LNCAP (cell line): Measurements from ENCODE around the gene F8.

ENCODE experiments used
- TF ChIP-seq, protein P1 (sequence below): fragments of 450-650 bp; IDR thresholded peaks from 2 replicates; pipeline ENCODE4 v1.5.1; 2017; ENCODE audit warnings: mild to moderate bottlenecking

The F8 gene

DNA sequence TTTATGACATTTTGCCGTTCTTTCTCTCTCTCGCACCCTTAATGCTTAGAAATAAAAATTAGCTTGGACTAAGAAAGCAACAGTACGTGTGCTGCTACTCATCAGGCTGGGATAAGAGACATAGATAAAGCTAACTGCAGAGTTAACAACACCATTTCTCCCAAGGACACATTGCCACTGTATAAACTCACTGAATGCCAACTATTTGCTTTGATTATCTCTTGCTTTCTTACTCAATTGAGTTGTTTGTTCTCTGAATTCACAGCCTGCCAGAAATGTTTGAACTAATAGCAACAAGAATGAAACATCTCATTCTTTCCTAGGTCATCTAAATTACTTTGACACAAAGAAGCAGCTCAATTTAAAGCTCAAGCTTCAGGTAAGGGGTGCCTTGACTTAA, 34.6 kb downstream of the F8 start:
- TF ChIP-seq, protein P1, sequence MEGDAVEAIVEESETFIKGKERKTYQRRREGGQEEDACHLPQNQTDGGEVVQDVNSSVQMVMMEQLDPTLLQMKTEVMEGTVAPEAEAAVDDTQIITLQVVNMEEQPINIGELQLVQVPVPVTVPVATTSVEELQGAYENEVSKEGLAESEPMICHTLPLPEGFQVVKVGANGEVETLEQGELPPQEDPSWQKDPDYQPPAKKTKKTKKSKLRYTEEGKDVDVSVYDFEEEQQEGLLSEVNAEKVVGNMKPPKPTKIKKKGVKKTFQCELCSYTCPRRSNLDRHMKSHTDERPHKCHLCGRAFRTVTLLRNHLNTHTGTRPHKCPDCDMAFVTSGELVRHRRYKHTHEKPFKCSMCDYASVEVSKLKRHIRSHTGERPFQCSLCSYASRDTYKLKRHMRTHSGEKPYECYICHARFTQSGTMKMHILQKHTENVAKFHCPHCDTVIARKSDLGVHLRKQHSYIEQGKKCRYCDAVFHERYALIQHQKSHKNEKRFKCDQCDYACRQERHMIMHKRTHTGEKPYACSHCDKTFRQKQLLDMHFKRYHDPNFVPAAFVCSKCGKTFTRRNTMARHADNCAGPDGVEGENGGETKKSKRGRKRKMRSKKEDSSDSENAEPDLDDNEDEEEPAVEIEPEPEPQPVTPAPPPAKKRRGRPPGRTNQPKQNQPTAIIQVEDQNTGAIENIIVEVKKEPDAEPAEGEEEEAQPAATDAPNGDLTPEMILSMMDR: no peak

DNA sequence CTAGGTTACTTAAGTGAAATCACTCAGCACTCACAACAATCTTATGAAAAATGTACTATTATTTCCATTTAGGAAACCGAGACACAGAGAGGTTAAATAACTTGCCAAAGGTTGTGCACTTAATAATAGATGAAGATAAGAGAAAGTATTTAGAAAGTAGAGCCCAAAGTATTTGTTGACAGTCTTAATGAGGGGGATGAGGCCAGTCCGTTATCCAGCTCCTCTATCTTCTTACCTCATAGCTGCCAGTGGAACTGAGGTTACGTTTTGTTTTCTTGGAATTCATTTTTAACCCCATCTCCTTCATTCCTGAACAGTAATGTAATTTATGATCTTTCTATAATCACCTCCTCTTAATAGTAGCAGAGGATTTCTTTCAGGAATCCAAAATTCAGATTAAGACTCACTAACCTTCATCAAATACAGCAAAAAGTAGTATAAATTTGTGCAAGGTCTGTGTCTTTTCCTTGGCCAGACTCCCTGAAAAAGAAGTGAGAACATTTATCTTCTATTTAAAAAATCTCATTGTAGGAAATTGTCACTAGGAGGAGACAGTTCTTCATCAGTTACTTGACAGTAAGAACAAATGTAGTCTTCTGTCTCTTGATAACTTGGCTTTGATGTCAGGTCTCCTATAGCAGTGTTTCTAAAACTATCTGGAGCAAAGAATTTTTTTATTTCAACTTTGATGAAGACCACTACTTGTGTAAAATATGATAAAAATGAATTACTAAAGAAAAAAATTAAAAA, 35.5 kb downstream of the F8 start:
- TF ChIP-seq, protein P1: peak; percentile 33; the same call in 1 of the 2 replicates

DNA sequence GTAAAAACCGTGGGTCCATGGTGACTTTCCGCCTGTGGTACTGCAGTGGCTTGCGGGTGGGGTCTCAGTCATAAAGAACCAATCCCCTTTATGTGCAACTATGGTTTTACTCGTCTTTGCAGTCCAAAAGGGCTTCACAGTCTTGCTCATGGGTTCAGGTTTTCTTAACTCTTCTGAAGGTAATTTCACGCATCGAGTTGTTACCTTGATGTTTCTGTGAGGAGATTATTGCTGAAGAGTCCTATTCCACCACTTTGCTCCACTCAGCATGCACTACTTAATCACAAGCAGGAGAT, 41.5 kb downstream of the F8 start:
- TF ChIP-seq, protein P1: no peak

DNA sequence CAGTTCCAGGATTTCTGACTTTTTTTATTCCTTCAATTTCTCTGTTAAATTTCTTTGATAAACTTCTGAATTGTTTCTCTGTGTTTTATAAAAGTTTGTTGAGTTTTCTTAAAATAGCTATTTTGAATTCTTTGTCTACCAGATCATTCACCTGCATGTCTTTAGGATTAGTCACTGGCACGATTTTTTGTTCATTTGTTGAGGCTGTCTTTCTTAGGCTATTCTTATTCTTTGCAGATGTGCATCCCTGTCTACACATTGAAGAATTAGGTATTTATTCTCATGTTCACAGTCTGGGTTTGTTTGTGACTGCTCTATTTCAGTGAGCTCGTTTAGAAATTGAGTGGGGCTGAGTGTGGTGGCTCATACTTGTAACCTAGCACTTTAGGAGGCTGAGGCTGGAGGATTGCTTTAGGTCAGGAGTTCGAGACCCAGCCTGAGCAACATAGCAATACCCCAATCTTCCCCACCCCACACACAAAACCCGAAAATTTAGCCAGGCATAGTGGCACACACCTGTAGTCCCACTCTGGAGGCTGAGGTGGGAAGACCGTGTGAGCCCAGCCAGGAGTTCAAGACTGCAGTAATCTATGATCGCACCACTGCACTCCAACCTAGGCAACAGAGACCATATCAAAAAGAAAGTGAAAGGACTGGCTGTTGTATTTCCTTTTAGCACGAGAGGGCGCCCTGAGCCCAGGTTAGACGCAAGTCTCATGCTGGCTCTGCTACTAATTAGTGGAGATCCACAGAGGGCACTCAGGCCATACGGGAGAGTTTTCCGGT, 42.0 kb downstream of the F8 start:
- TF ChIP-seq, protein P1: peak; percentile 55

DNA sequence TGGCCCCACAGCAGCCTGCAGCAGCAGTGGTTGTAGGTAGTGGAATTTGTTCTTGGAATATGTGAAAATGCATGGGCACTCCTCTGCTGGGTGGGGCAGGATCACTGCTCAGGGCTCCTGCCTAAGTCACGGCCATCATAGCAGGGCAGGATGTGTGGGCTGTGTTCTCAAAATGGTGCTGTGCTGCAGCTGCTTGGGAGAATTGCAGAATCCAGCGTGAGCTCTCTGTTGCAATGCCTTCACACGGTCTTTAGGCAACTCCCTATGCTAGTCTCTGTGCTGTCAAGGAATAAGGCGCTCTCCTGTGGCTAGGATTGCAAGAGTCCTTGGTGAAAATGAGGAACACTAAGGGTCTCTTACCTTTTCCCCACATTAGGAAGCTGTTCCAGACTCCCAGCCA, 42.9 kb downstream of the F8 start:
- TF ChIP-seq, protein P1: no peak

DNA sequence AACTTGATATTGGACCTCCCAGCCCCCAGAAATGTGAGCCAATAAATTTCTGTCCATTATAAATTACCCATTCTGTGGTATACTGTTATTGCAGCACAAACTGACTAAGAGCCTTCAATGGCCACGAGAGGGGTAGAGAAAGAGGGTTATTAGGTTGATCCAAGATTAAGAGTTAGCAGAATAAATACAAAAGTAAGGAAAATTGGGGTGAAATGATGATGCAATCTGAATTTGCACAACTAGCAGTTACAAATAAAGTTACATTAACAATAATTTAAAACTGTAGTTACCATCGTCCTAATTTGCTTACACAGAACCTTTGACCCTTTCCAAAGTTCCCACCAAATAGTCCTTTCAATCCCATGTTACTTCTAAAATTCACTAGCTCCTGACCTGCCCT, 54.2 kb downstream of the F8 start:
- TF ChIP-seq, protein P1: no peak

DNA sequence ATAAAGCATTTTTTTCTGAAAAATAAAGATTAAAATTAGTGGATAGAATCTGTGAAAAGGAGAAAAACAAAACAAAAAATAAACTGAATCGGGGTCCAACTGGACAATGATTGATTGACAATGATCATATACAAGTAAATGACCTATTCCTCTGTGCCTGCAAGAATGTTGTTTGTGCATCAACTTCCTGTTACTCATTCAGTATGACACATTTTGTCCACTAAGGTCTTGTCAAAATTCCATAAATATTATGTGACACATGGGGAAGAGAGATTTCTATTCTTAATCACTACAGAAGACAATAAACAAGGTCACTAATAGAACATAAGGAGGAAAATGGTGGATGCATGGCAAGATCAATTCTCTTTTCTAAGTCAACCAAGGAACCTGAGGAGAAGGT, 54.9 kb downstream of the F8 start:
- TF ChIP-seq, protein P1: no peak
